ENCODE data around the gene HIPK2.

The HIPK2 gene

DNA sequence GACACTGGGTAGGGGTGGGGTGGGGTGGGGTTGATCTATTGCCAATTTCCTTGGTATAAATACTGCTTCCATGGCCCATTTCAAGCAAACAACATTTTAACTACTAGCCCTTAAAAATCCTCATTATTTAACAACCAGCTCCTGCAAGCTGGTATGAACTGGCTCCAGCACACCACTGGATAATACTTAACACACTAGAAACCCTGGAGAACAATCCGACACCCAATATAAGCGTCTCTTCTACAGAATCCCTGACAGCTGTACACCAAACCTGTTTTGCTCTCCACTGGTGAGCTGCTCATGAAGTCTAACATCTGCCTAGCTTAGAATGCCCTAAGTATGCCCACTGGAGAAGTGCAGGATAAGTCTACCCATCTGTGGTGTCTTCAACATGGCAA lies 116.8 kb downstream of the HIPK2 start:
- DNase-seq (ENCODE audit: low spot score): no peak
- ChIA-PET CTCF (no interaction called here), POLR2A (ENCODE audit: low non-redundant PET) (no interaction called here)
- no peak overlapping the region for H3K27ac ChIP-seq
- TF ChIP-seq, protein P1, sequence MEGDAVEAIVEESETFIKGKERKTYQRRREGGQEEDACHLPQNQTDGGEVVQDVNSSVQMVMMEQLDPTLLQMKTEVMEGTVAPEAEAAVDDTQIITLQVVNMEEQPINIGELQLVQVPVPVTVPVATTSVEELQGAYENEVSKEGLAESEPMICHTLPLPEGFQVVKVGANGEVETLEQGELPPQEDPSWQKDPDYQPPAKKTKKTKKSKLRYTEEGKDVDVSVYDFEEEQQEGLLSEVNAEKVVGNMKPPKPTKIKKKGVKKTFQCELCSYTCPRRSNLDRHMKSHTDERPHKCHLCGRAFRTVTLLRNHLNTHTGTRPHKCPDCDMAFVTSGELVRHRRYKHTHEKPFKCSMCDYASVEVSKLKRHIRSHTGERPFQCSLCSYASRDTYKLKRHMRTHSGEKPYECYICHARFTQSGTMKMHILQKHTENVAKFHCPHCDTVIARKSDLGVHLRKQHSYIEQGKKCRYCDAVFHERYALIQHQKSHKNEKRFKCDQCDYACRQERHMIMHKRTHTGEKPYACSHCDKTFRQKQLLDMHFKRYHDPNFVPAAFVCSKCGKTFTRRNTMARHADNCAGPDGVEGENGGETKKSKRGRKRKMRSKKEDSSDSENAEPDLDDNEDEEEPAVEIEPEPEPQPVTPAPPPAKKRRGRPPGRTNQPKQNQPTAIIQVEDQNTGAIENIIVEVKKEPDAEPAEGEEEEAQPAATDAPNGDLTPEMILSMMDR (conservative IDR thresholded peaks at IDR 0.05; ENCODE audit: low read depth): no peak

DNA sequence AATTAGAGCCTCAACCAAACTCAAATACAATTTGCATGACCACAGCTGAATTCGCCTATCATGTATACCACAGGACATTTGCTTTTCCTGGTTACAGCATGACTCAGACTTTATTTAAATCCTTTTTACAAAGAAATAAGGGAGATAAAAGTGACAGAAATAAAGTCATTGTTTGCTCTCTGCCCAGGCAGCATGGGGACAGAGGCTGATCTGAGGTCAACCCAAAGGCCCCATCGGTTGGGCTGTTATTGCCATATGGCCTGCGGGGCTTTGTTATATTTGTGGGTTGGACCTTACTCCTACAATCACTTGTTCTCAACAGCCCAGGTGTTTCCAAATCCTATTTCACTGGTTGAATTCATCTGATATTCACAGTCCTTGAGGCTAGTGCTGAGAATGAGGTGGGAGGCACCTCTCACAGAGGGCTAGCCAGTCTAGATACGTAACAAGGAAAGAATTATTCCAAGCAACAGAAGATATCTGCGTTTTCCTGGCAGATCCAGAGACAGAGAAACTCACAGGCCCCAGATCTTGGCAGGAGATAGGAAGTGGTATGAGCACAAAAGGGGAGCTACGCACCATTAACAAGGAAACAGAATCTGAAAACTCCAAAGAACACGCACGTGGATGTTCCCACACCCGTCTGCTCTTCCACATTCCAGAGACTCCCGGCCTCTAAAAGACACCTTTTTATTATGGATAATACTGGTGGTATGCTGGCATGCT lies 117.3 kb downstream of the HIPK2 start:
- CTCF ChIA-PET: no interaction called here
- TF ChIP-seq, protein P1 (conservative IDR thresholded peaks at IDR 0.05; ENCODE audit: low read depth): no peak
- H3K27ac ChIP-seq: no peak overlapping the region; the same call in 1 of the 2 replicates
- no peak for DNase-seq (ENCODE audit: low spot score)
- POLR2A ChIA-PET (ENCODE audit: low non-redundant PET): no interaction called here

DNA sequence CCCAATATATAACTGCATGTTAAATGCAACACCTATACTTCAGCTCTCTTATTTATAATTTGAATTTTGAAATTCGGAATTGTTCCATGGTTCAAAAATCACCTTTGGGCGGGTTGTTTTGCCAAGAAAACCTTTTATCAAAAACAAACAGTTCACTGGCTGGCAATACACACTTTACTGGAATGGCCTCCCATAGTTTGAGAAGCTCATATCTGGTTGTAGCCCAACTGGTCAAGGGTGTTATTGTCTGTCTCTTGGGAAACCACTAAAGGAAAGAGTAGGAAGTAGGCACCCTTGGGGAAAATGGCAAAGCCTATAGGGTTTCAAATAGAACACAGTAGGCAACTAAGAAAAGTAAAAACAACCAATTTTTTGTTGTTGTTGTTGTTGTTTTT lies 117.9 kb downstream of the HIPK2 start:
- CTCF ChIA-PET: interaction anchor here (0.6 kb wide), 1 partner anchor 1064 kb away, joined by 4 read pairs; no protein-coding TSS in a partner anchor
- no peak for DNase-seq (ENCODE audit: low spot score)
- TF ChIP-seq, protein P1 (conservative IDR thresholded peaks at IDR 0.05; ENCODE audit: low read depth): no peak
- no peak overlapping the region for H3K27ac ChIP-seq
- POLR2A ChIA-PET (ENCODE audit: low non-redundant PET): no interaction called here

DNA sequence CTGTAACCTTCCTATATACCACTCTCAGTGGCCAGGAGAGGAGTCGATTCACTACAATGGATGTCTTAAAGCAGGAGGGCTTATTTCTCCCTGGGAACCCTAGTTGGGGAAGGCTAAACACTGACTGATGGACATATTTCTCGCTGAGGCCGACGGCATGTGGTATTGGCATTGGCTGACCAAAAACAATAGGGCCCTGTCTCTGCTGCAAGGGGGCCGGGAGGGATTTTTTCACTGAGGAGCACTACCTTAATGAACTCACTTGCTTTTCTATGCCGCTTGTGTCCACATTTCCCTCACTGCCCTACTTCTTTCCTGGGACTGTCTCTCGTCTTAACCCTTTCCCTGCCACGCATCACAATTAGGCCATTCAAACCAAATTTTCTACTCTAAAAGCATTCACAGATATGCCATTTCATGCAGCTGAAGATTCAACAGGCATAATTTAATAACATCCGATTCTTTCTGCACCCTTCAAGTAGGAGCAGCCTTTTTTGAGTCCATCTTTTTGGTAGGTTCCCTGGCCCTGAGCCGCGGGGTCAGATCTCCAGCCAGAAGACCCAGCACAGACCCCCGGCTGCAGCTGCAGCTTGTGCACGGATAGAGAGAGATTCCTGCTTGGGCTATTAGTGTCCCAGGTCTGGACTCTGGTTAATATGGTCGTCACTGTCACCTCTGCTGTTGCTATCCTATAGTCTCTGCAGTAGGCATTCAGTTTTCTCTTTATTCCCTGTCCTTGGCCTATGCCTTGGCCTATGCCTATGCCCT lies 118.7 kb downstream of the HIPK2 start:
- POLR2A ChIA-PET (ENCODE audit: low non-redundant PET): no interaction called here
- TF ChIP-seq, protein P1 (conservative IDR thresholded peaks at IDR 0.05; ENCODE audit: low read depth): no peak
- DNase-seq (ENCODE audit: low spot score): no peak
- no peak overlapping the region for H3K27ac ChIP-seq
- CTCF ChIA-PET: interaction anchor here (0.6 kb wide), 1 partner anchor 1065 kb away, joined by 4 read pairs; no protein-coding TSS in a partner anchor

DNA sequence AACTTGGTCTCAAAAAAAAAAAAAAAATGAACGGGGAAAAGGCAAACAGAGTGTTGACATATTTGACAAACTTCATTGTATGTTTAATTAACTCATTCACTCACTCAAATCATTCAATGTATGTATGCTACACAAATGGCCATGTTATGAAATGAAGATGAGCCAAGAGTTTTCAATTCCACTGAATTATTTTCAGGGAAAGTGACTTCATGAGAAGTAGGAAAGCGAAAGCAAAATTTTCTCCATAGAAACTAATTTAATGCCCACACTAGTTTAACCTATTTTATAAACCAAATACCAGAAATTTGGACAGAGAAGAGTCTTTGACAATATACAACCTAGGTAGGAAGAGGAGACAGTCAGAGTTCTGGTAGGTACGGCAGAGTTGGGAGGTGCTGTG lies 119.5 kb downstream of the HIPK2 start:
- ChIA-PET CTCF (no interaction called here), POLR2A (ENCODE audit: low non-redundant PET) (no interaction called here)
- TF ChIP-seq, protein P1 (conservative IDR thresholded peaks at IDR 0.05; ENCODE audit: low read depth): no peak
- no peak for DNase-seq (ENCODE audit: low spot score)
- no peak overlapping the region for H3K27ac ChIP-seq

DNA sequence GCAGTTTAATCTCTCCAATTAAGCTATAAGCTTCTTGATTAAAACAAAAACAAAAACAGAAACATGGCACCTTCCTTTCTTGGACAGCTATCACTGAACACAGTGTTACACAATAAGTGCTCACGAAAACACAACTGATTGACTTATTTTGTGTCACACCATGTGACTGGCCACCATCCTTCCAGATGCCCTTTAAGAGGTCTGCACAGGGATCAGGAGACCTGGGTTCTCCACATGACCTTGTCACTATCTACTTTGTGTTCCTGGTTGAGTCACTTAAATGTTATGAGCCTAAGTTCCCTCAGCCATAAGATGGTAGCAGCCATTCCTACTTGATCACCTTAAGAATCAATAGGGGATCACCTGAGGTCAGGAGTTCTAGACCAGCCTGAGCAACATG lies 120.1 kb downstream of the HIPK2 start:
- CTCF ChIA-PET: no interaction called here
- POLR2A ChIA-PET (ENCODE audit: low non-redundant PET): no interaction called here
- no peak overlapping the region for H3K27ac ChIP-seq
- no peak for DNase-seq (ENCODE audit: low spot score)
- TF ChIP-seq, protein P1 (conservative IDR thresholded peaks at IDR 0.05; ENCODE audit: low read depth): no peak
